Testis (tissue), 2 donors: Measurements from ENCODE around the gene ENAH.

ENCODE experiments used
- CTCF ChIP-seq, 3 experiments: fragments of 450-650 bp in 2 of 3; fragments of 200-600 bp in 1 of 3; sonication (generic) in 1 of 3; IDR thresholded peaks; one replicate each; pipeline ENCODE4 v1.5.1; 2016 to 2019; ENCODE audit warnings: antibody characterized with exemption in 3 of 3, mild to moderate bottlenecking in 2 of 3, moderate library complexity in 1 of 3
- POLR2A ChIP-seq: fragments of 450-650 bp; IDR thresholded peaks from one replicate; pipeline ENCODE4 v1.6.1; 2017; ENCODE audit warnings: antibody characterized with exemption, mild to moderate bottlenecking, moderate library complexity

- no peak for TF ChIP-seq CTCF (IDR thresholded peaks at IDR 0.05)
- no peak for TF ChIP-seq POLR2A
Measured at GRCh38 chr1:225653463-225654276, 747 bp upstream of the ENAH start.
